ENCODE measurements around the gene CES4A. TPM values are rescaled to one million over a fixed set of nuclear protein-coding genes. Genes with fewer than 3 reads are reported as not detected.

Gene CES4A
- total and polyA plus RNA-seq, 9 of the 15 experiments (the other 6 are each of a cell fraction or from before 2014, with no cell fraction given) = 0.09 to 0.13 (median 0.11) TPM; not detected in 6

DNA sequence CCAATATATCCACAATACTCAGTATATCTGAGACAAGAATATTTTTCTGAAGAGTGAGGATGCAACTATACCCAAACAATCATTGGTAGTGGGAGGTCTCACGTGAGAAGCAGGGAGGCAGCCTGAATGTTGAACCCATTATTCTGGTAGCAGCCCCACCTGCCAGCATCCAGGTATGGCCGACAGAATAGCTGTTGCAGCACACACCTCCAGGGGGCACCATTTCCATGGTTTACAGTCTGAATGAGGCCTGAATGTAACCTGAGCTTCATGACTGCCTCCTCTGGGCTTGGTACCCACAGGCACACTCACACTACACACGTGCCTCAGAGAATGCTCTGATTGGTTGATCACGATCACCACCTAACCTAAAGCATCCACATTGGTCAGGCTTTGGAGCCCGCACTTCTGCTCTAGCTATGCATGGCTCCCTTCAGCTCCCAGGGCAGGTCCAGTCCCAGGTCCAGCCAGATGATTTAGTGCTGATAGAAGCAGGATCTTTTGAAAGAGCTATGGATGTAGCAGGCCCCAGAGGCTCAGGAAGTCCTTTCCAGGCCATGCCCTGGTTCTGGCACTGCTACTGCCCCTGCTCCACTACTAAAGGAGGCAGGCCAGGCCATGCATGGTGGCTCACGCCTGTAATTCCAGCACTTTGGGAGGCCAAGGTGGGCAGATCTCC is 29.6 kb downstream of the CES4A start (continued):
- TF ChIP-seq, protein P1, sequence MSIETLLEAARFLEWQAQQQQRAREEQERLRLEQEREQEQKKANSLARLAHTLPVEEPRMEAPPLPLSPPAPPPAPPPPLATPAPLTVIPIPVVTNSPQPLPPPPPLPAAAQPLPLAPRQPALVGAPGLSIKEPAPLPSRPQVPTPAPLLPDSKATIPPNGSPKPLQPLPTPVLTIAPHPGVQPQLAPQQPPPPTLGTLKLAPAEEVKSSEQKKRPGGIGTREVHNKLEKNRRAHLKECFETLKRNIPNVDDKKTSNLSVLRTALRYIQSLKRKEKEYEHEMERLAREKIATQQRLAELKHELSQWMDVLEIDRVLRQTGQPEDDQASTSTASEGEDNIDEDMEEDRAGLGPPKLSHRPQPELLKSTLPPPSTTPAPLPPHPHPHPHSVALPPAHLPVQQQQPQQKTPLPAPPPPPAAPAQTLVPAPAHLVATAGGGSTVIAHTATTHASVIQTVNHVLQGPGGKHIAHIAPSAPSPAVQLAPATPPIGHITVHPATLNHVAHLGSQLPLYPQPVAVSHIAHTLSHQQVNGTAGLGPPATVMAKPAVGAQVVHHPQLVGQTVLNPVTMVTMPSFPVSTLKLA (conservative IDR thresholded peaks at IDR 0.05) = peak in 1 of 2 experiments; percentile 80; a peak in 3 of 4 replicates
- TF ChIP-seq, protein P2, sequence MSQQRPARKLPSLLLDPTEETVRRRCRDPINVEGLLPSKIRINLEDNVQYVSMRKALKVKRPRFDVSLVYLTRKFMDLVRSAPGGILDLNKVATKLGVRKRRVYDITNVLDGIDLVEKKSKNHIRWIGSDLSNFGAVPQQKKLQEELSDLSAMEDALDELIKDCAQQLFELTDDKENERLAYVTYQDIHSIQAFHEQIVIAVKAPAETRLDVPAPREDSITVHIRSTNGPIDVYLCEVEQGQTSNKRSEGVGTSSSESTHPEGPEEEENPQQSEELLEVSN (IDR thresholded peaks at IDR 0.05; ENCODE audit: borderline replicate concordance in 1 of 2, extremely low read depth in 1 of 2, insufficient read depth in 1 of 2, insufficient read length in 1 of 2, low read depth in 1 of 2, low read length in 1 of 2, poor library complexity in 1 of 2, severe bottlenecking in 1 of 2) = peak; percentile 40 to 56
- no peak for TF ChIP-seq ZNF778 (CRISPR knock-in tag; IDR thresholded peaks at IDR 0.05)
- no peak for TF ChIP-seq EP300 (IDR thresholded peaks at IDR 0.05; ENCODE audit: low read length)
- no peak for TF ChIP-seq TCF7L2 (IDR thresholded peaks at IDR 0.05; ENCODE audit: low read depth, low read length)
- TF ChIP-seq HDAC6 (IDR thresholded peaks at IDR 0.05; ENCODE audit: low read depth, low read length) = no peak
- TF ChIP-seq, protein P3, sequence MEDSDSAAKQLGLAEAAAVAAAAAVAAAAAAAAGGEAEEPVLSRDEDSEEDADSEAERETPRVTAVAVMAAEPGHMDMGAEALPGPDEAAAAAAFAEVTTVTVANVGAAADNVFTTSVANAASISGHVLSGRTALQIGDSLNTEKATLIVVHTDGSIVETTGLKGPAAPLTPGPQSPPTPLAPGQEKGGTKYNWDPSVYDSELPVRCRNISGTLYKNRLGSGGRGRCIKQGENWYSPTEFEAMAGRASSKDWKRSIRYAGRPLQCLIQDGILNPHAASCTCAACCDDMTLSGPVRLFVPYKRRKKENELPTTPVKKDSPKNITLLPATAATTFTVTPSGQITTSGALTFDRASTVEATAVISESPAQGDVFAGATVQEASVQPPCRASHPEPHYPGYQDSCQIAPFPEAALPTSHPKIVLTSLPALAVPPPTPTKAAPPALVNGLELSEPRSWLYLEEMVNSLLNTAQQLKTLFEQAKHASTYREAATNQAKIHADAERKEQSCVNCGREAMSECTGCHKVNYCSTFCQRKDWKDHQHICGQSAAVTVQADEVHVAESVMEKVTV (CRISPR knock-in tag; IDR thresholded peaks at IDR 0.05) = peak; percentile 87
- TF ChIP-seq, protein P4, sequence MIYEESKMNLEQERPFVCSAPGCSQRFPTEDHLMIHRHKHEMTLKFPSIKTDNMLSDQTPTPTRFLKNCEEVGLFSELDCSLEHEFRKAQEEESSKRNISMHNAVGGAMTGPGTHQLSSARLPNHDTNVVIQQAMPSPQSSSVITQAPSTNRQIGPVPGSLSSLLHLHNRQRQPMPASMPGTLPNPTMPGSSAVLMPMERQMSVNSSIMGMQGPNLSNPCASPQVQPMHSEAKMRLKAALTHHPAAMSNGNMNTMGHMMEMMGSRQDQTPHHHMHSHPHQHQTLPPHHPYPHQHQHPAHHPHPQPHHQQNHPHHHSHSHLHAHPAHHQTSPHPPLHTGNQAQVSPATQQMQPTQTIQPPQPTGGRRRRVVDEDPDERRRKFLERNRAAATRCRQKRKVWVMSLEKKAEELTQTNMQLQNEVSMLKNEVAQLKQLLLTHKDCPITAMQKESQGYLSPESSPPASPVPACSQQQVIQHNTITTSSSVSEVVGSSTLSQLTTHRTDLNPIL (CRISPR knock-in tag; IDR thresholded peaks at IDR 0.05) = no peak
- peak in 1 of 2 experiments; percentile 84; a peak in 2 of 4 replicates for TF ChIP-seq RCOR1 (IDR thresholded peaks at IDR 0.05; ENCODE audit: borderline replicate concordance in 1 of 2, low read depth in 2 of 2, low read length in 2 of 2)
- TF ChIP-seq, protein P5, sequence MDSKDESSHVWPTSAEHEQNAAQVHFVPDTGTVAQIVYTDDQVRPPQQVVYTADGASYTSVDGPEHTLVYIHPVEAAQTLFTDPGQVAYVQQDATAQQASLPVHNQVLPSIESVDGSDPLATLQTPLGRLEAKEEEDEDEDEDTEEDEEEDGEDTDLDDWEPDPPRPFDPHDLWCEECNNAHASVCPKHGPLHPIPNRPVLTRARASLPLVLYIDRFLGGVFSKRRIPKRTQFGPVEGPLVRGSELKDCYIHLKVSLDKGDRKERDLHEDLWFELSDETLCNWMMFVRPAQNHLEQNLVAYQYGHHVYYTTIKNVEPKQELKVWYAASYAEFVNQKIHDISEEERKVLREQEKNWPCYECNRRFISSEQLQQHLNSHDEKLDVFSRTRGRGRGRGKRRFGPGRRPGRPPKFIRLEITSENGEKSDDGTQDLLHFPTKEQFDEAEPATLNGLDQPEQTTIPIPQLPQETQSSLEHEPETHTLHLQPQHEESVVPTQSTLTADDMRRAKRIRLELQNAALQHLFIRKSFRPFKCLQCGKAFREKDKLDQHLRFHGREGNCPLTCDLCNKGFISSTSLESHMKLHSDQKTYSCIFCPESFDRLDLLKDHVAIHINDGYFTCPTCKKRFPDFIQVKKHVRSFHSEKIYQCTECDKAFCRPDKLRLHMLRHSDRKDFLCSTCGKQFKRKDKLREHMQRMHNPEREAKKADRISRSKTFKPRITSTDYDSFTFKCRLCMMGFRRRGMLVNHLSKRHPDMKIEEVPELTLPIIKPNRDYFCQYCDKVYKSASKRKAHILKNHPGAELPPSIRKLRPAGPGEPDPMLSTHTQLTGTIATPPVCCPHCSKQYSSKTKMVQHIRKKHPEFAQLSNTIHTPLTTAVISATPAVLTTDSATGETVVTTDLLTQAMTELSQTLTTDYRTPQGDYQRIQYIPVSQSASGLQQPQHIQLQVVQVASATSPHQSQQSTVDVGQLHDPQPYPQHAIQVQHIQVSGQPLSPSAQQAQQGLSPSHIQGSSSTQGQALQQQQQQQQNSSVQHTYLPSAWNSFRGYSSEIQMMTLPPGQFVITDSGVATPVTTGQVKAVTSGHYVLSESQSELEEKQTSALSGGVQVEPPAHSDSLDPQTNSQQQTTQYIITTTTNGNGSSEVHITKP (IDR thresholded peaks at IDR 0.05; ENCODE audit: partially characterized antibody) = no peak
- peak; percentile 83; the same call in 1 of the 2 replicates for TF ChIP-seq STAG1 (CRISPR knock-in tag; IDR thresholded peaks at IDR 0.05; ENCODE audit: borderline replicate concordance)
- TF ChIP-seq, protein P6, sequence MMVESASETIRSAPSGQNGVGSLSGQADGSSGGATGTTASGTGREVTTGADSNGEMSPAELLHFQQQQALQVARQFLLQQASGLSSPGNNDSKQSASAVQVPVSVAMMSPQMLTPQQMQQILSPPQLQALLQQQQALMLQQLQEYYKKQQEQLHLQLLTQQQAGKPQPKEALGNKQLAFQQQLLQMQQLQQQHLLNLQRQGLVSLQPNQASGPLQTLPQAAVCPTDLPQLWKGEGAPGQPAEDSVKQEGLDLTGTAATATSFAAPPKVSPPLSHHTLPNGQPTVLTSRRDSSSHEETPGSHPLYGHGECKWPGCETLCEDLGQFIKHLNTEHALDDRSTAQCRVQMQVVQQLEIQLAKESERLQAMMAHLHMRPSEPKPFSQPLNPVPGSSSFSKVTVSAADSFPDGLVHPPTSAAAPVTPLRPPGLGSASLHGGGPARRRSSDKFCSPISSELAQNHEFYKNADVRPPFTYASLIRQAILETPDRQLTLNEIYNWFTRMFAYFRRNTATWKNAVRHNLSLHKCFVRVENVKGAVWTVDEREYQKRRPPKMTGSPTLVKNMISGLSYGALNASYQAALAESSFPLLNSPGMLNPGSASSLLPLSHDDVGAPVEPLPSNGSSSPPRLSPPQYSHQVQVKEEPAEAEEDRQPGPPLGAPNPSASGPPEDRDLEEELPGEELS (CRISPR knock-in tag; IDR thresholded peaks at IDR 0.05; ENCODE audit: borderline replicate concordance) = no peak

Measured in K562 (cell line).